H9 (cell line): ENCODE results near the gene CTIF. TPM values are rescaled to one million over a fixed set of nuclear protein-coding genes. Genes with fewer than 3 reads are reported as not detected.

Source experiments
- DNase-seq: peaks from one replicate; pipeline ENCODE4 v3.0.0-alpha.2; 2017
- H2AFZ ChIP-seq: one replicate; pipeline ENCODE4 v1.6.1; 2013; ENCODE audit warnings: mild to moderate bottlenecking, low read length, control low read depth, moderate library complexity
- H2AK5ac ChIP-seq: 2 replicates; pipeline ENCODE4 v1.6.1; 2013; ENCODE audit warnings: low read length, control low read depth, mixed read lengths; ENCODE audit not compliant: insufficient read length
- H2BK120ac ChIP-seq: one replicate; pipeline ENCODE4 v1.6.1; 2013; ENCODE audit warnings: low read depth, mild to moderate bottlenecking, low read length, control low read depth, inconsistent platforms; ENCODE audit not compliant: poor library complexity, severe bottlenecking
- H2BK12ac ChIP-seq: 2 replicates; pipeline ENCODE4 v1.6.1; 2013; ENCODE audit warnings: low read length, control low read depth, mixed read lengths, low read depth; ENCODE audit not compliant: insufficient read length
- H2BK15ac ChIP-seq: 2 replicates; pipeline ENCODE4 v1.6.1; 2013; ENCODE audit warnings: low read depth, low read length, control low read depth
- H2BK20ac ChIP-seq: one replicate; pipeline ENCODE4 v1.6.1; 2013; ENCODE audit warnings: low read depth, mild to moderate bottlenecking, low read length, control low read depth, inconsistent platforms; ENCODE audit not compliant: poor library complexity, severe bottlenecking
- H2BK5ac ChIP-seq: 2 replicates; pipeline ENCODE4 v1.6.1; 2013; ENCODE audit warnings: low read length, control low read depth, mixed read lengths; ENCODE audit not compliant: insufficient read length
- H3K14ac ChIP-seq: 2 replicates; pipeline ENCODE4 v1.6.1; 2013; ENCODE audit warnings: low read length, control low read depth; ENCODE audit not compliant: insufficient read depth
- H3K18ac ChIP-seq: 2 replicates; pipeline ENCODE4 v1.6.1; 2013; ENCODE audit warnings: low read depth, mild to moderate bottlenecking, mixed read lengths, low read length, control low read depth; ENCODE audit not compliant: insufficient read length
- H3K23ac ChIP-seq: 2 replicates; pipeline ENCODE4 v1.6.1; 2013; ENCODE audit warnings: low read length, control low read depth, mixed read lengths, low read depth; ENCODE audit not compliant: insufficient read length
- H3K23me2 ChIP-seq: 2 replicates; pipeline ENCODE4 v1.6.1; 2013; ENCODE audit warnings: low read depth, mild to moderate bottlenecking, mixed read lengths, low read length, control low read depth; ENCODE audit not compliant: insufficient read length, poor library complexity, severe bottlenecking
- H3K27ac ChIP-seq: 2 replicates; pipeline ENCODE4 v1.5.1; 2013; ENCODE audit warnings: low read length, control low read depth, mixed read lengths, low read depth; ENCODE audit not compliant: insufficient read length
- H3K27me3 ChIP-seq: 2 replicates; pipeline ENCODE4 v1.6.1; 2013; ENCODE audit warnings: low read length, control low read depth, inconsistent platforms; ENCODE audit not compliant: insufficient read depth
- H3K4ac ChIP-seq: 2 replicates; pipeline ENCODE4 v1.6.1; 2013; ENCODE audit warnings: low read depth, mild to moderate bottlenecking, control low read depth, inconsistent platforms, low read length, moderate library complexity
- H3K4me1 ChIP-seq: 2 replicates; pipeline ENCODE4 v1.6.1; 2013; ENCODE audit warnings: low read length, control low read depth, inconsistent platforms; ENCODE audit not compliant: insufficient read depth
- H3K4me2 ChIP-seq: 2 replicates; pipeline ENCODE4 v1.6.1; 2013; ENCODE audit warnings: low read length, control low read depth, mixed read lengths; ENCODE audit not compliant: insufficient read length, insufficient read depth
- H3K56ac ChIP-seq: 2 replicates; pipeline ENCODE4 v1.6.1; 2013; ENCODE audit warnings: low read depth, mild to moderate bottlenecking, mixed read lengths, low read length, control low read depth; ENCODE audit not compliant: insufficient read length
- H3K79me1 ChIP-seq: 2 replicates; pipeline ENCODE4 v1.6.1; 2013; ENCODE audit warnings: low read depth, mild to moderate bottlenecking, moderate library complexity, low read length, control low read depth, inconsistent platforms; ENCODE audit not compliant: insufficient read depth, poor library complexity, severe bottlenecking
- H3K79me2 ChIP-seq: 2 replicates; pipeline ENCODE4 v1.6.1; 2013; ENCODE audit warnings: low read length, control low read depth, inconsistent platforms; ENCODE audit not compliant: insufficient read depth
- H3K9ac ChIP-seq: 2 replicates; pipeline ENCODE4 v1.6.1; 2013; ENCODE audit warnings: low read length, control low read depth, mixed read lengths; ENCODE audit not compliant: insufficient read length; ENCODE audit errors: extremely low read depth
- H3K9me3 ChIP-seq: one replicate; pipeline ENCODE4 v1.6.1; 2013; ENCODE audit warnings: low read depth, low read length, inconsistent platforms; ENCODE audit not compliant: control insufficient read depth
- H3T11ph ChIP-seq: one replicate; pipeline ENCODE4 v1.6.1; 2013; ENCODE audit warnings: mild to moderate bottlenecking, low read length, control low read depth, inconsistent platforms
- H4K20me1 ChIP-seq: one replicate; pipeline ENCODE4 v1.6.1; 2013; ENCODE audit not compliant: control insufficient read depth, insufficient read length, insufficient read depth
- H4K5ac ChIP-seq: 2 replicates; pipeline ENCODE4 v1.6.1; 2013; ENCODE audit warnings: low read depth, mild to moderate bottlenecking, mixed read lengths, low read length, control low read depth; ENCODE audit not compliant: insufficient read length
- H4K8ac ChIP-seq: replicated peaks from 2 replicates; pipeline ENCODE4 v1.6.1; 2013; ENCODE audit warnings: low read length, control low read depth, mixed read lengths, low read depth; ENCODE audit not compliant: insufficient read length
- H4K91ac ChIP-seq: 2 replicates; pipeline ENCODE4 v1.6.1; 2013; ENCODE audit warnings: low read depth, mild to moderate bottlenecking, moderate library complexity, mixed read lengths, low read length, control low read depth; ENCODE audit not compliant: insufficient read length
- H3K27ac Mint-ChIP-seq, 3 experiments: 2 replicates in 2 of 3; 3 replicates in 1 of 3; pipeline ENCODE4 v1.8.0; 2020 to 2021; ENCODE audit warnings: mixed read lengths in 3 of 3, mild to moderate bottlenecking in 1 of 3, moderate library complexity in 1 of 3
- H3K27me3 Mint-ChIP-seq: 2 replicates; pipeline ENCODE4 v1.8.0; 2021; ENCODE audit warnings: low read depth, mild to moderate bottlenecking, moderate library complexity, mixed read lengths
- H3K36me3 Mint-ChIP-seq, 3 experiments: 2 replicates in 2 of 3; 3 replicates in 1 of 3; pipeline ENCODE4 v1.8.0; 2020 to 2021; ENCODE audit warnings: low read depth in 3 of 3, mixed read lengths in 3 of 3; ENCODE audit not compliant: insufficient read depth in 1 of 3
- H3K4me1 Mint-ChIP-seq, 2 experiments: 2 replicates each; pipeline ENCODE4 v1.8.0; 2020; ENCODE audit warnings: mixed read lengths in 2 of 2
- H3K4me3 Mint-ChIP-seq, 2 experiments: 2 replicates in 1 of 2; 3 replicates in 1 of 2; pipeline ENCODE4 v1.8.0; 2020 to 2021; ENCODE audit warnings: mild to moderate bottlenecking in 2 of 2, mixed read lengths in 2 of 2, moderate library complexity in 1 of 2
- H3K9me3 Mint-ChIP-seq, 2 experiments: 2 replicates in 1 of 2; 3 replicates in 1 of 2; pipeline ENCODE4 v1.8.0; 2020; ENCODE audit warnings: mild to moderate bottlenecking in 2 of 2, mixed read lengths in 2 of 2, moderate library complexity in 1 of 2
- CTCF ChIP-seq: fragments of 200-600 bp; sonication (generic); conservative IDR thresholded peaks from 3 replicates; pipeline ENCODE4 v1.8.0; 2021; ENCODE audit warnings: antibody characterized with exemption, mild to moderate bottlenecking
- WGBS: extraction: QIAGEN DNeasy Blood & Tissue Kit; methylation state at CpG from one replicate; pipeline ENCODE4 v1.1.7; 2013; ENCODE audit warnings: missing lambda C conversion rate, low lambda C conversion rate, mixed read lengths; ENCODE audit not compliant: insufficient read length; ENCODE audit errors: extremely low coverage; 5-methylcytosine and 5-hydroxymethylcytosine counted together
- total RNA-seq: library from RNA; stranded (reverse); gene quantifications from 2 replicates; pipeline ENCODE4 v1.2.1, GENCODE V29; 2021

The CTIF gene
- total RNA-seq, 1 experiment from 2014 or later, result 15.8 TPM

DNA sequence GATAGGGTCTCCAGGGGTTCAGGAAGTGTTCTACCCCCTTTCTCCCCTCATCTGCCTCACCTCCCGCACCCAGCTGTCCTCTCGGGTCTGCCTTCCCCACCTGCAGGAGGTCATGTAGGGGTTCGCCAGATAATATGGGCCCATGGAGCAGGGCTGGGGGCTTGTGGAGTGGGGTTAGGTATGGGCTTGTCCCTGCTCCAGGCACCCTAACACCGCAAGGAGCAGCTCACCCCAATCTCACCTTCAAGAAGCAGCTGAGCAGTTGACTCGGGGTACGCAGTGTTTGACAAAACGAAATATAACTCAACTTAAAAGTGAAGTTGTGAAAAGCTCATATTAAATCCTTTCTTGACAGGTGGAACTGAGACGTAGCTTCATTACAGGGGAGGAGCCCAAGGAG is 99.6 kb downstream of the CTIF start:
- peak overlapping the region in 2 of 3 experiments; percentile 25 to 44; a peak in 3 of 7 replicates for H3K27ac Mint-ChIP-seq
- Histone ChIP-seq H3K27ac (no peak overlapping the region), H3K4me2 (no peak overlapping the region), H4K91ac (no peak overlapping the region), H3K4me1 (peaks cover 4% of the 10 kb centered on the region; the same call in 1 of the 2 replicates), H2AFZ (no peak overlapping the region), H3K14ac (no peak overlapping the region), H3T11ph (no peak overlapping the region), H3K56ac (no peak overlapping the region), H2BK12ac (no peak overlapping the region), H3K18ac (no peak overlapping the region), H2BK20ac (no peak overlapping the region), H2AK5ac (no peak overlapping the region), H4K8ac (no peak overlapping the region), H3K9me3 (no peaks in the 10 kb centered on the region), H3K79me1 (no peaks in the 10 kb centered on the region), H2BK5ac (no peak overlapping the region), H3K9ac (no peak overlapping the region), H4K5ac (no peak overlapping the region), H3K4ac (no peak overlapping the region), H3K27me3 (no peaks in the 10 kb centered on the region), H3K23ac (no peak overlapping the region), H4K20me1 (no peaks in the 10 kb centered on the region), H2BK15ac (no peak overlapping the region), H2BK120ac (no peak overlapping the region), H3K79me2 (no peaks in the 10 kb centered on the region), H3K23me2 (no peaks in the 10 kb centered on the region)
- peaks cover 6 to 7% (median 6%) of the 10 kb centered on the region in 3 experiments; a peak in 5 of 7 replicates for H3K36me3 Mint-ChIP-seq
- DNase-seq, result no peak
- WGBS, result no CpG with 5 or more reads among the region's 8 CpGs
- no peaks in the 10 kb centered on the region for H3K27me3 Mint-ChIP-seq
- H3K4me1 Mint-ChIP-seq, result peaks cover 6 to 9% of the 10 kb centered on the region in 2 experiments
- peaks cover 0 to 5% of the 10 kb centered on the region in 2 experiments; a peak in 2 of 5 replicates for H3K9me3 Mint-ChIP-seq
- no peak overlapping the region for H3K4me3 Mint-ChIP-seq
- no peak for TF ChIP-seq CTCF
